Endothelial cell of umbilical vein (primary cell): ENCODE data around the gene NKTR. TPM values are rescaled to one million over a fixed set of nuclear protein-coding genes. Genes with fewer than 3 reads are reported as not detected.

Experiments used
- BruUV-seq: library from RNA; stranded (reverse); fragments of 400-500 nt; replicated peaks from 2 replicates; lab custom pipeline; 2021; lab: Mats Ljungman, UMichigan
- CTCF ChIA-PET: fragments of 300-600, 350-600 bp; sonication (Branson Sonifier 250); formaldehyde crosslinking; loops from one replicate; lab custom pipeline; 2021; ENCODE audit warnings: antibody characterized with exemption, inconsistent platforms; lab: Charles Lee
- POLR2A ChIA-PET: fragments of 300-600, 350-600 bp; sonication (Branson Sonifier 250); formaldehyde crosslinking; loops from one replicate; lab custom pipeline; 2021; ENCODE audit warnings: antibody characterized with exemption, inconsistent platforms; lab: Charles Lee
- DNase-seq: peaks from one replicate; pipeline ENCODE4 v3.0.0-alpha.2; 2011; ENCODE audit warnings: low read depth, low spot score
- FAIRE-seq: peaks from 2 replicates; lab custom pipeline; 2011; peaks lifted over from hg19 to GRCh38; lab: Jason Lieb, UNC
- H2AFZ ChIP-seq: 2 replicates; pipeline ENCODE4 v1.6.0; 2012; ENCODE audit warnings: low read depth, low read length, control low read depth, inconsistent platforms
- H3K27ac ChIP-seq: 2 replicates; pipeline ENCODE4 v1.5.1; 2011; ENCODE audit warnings: low read depth, mild to moderate bottlenecking, control low read depth, low read length, moderate library complexity; ENCODE audit not compliant: insufficient read depth
- H3K27me3 ChIP-seq, 2 experiments: 2 replicates each; pipeline versions ENCODE4 v1.6.0 to v1.6.1; 2011; ENCODE audit warnings: low read length in 2 of 2, mixed read lengths in 1 of 2; ENCODE audit not compliant: control insufficient read depth in 2 of 2, insufficient read depth in 2 of 2
- H3K36me3 ChIP-seq, 2 experiments: 2 replicates in 1 of 2; 3 replicates in 1 of 2; pipeline ENCODE4 v1.5.1; 2011; ENCODE audit warnings: low read length in 2 of 2, mild to moderate bottlenecking in 1 of 2, moderate library complexity in 1 of 2; ENCODE audit not compliant: control insufficient read depth in 2 of 2, insufficient read depth in 2 of 2; ENCODE audit errors: extremely low read depth in 1 of 2
- H3K4me1 ChIP-seq: 3 replicates; pipeline ENCODE4 v1.5.1; 2011; ENCODE audit warnings: mild to moderate bottlenecking, low read length; ENCODE audit not compliant: control insufficient read depth, insufficient read depth; ENCODE audit errors: extremely low read depth
- H3K4me2 ChIP-seq: 2 replicates; pipeline ENCODE4 v1.6.1; 2011; ENCODE audit warnings: low read length, control low read depth, mixed read lengths; ENCODE audit not compliant: insufficient read depth
- H3K4me3 ChIP-seq, 3 experiments: fragments of 200-600 bp in 1 of 3; sonication (generic), shearing (Covaris generic) in 1 of 3; replicated peaks in 1 of 3; 2 replicates each; pipeline ENCODE4 v1.5.1; 2011 to 2016; ENCODE audit warnings: control low read depth in 3 of 3, low read length in 3 of 3, mild to moderate bottlenecking in 2 of 3, inconsistent platforms in 1 of 3, low read depth in 1 of 3, moderate library complexity in 1 of 3; ENCODE audit not compliant: insufficient read depth in 1 of 3
- H3K79me2 ChIP-seq: 2 replicates; pipeline ENCODE4 v1.6.0; 2012; ENCODE audit warnings: low read length, inconsistent platforms; ENCODE audit not compliant: control insufficient read depth, insufficient read depth
- H3K9ac ChIP-seq: replicated peaks from 2 replicates; pipeline ENCODE3; 2011; ENCODE audit warnings: low read length, control low read depth; ENCODE audit not compliant: insufficient read depth; ENCODE audit errors: extremely low read depth
- H3K9me1 ChIP-seq: replicated peaks from 3 replicates; pipeline ENCODE4 v1.6.0; 2011; ENCODE audit warnings: mild to moderate bottlenecking, low read length; ENCODE audit not compliant: control insufficient read depth, insufficient read depth; ENCODE audit errors: extremely low read depth
- H3K9me3 ChIP-seq: replicated peaks from 2 replicates; pipeline ENCODE4 v1.5.1; 2012; ENCODE audit warnings: low read length, inconsistent platforms; ENCODE audit not compliant: control insufficient read depth, insufficient read depth
- H4K20me1 ChIP-seq: replicated peaks from 2 replicates; pipeline ENCODE3; 2011; ENCODE audit warnings: mild to moderate bottlenecking, low read length; ENCODE audit not compliant: control insufficient read depth, insufficient read depth; ENCODE audit errors: extremely low read depth
- EZH2 ChIP-seq: IDR thresholded peaks from 2 replicates; pipeline ENCODE4 v1.6.1; 2012; ENCODE audit warnings: borderline replicate concordance, low read depth, mild to moderate bottlenecking, moderate library complexity, low read length, inconsistent platforms; ENCODE audit not compliant: severe bottlenecking
- FOS ChIP-seq: IDR thresholded peaks from 2 replicates; pipeline ENCODE4 v1.6.1; 2011; ENCODE audit warnings: mild to moderate bottlenecking, low read length, moderate library complexity, borderline replicate concordance; ENCODE audit not compliant: insufficient read depth
- GATA2 ChIP-seq: IDR thresholded peaks from 2 replicates; pipeline ENCODE4 v1.7.0; 2011; ENCODE audit warnings: low read depth, mild to moderate bottlenecking, moderate library complexity, mixed read lengths, low read length; ENCODE audit not compliant: insufficient read length, insufficient read depth
- JUN ChIP-seq: IDR thresholded peaks from 2 replicates; pipeline ENCODE4 v1.6.1; 2011; ENCODE audit warnings: borderline replicate concordance, low read depth; ENCODE audit not compliant: insufficient read length, insufficient read depth
- MYC ChIP-seq: IDR thresholded peaks from one replicate; pipeline ENCODE4 v1.6.1; 2011; ENCODE audit warnings: mild to moderate bottlenecking, low read depth, low read length
- POLR2A ChIP-seq: IDR thresholded peaks from 2 replicates; pipeline ENCODE4 v1.6.1; 2012; ENCODE audit warnings: low read depth, mild to moderate bottlenecking, control low read depth, low read length
- POLR2AphosphoS5 ChIP-seq: IDR thresholded peaks from 2 replicates; pipeline ENCODE4 v1.6.1; 2012; ENCODE audit warnings: low read depth, mild to moderate bottlenecking, control low read depth, low read length, moderate library complexity; ENCODE audit not compliant: insufficient read depth
- dilution Hi-C: fragments of 300-500 bp; cut with MboI; formaldehyde crosslinking; loops from one replicate; pipeline ENCODE4 v1.15.0; 2019; ENCODE audit warnings: low sequenced_read_pairs; ENCODE audit not compliant: extremely low pct_ligation_motif_present
- intact Hi-C: fragments of 100-400 bp; cut with micrococcal nuclease; formaldehyde crosslinking; loops from one replicate; pipeline ENCODE4 v1.10.0; 2022
- polyA plus RNA-seq, 4 experiments: library from polyadenylated mRNA; depleted of rRNA in 3 of 4; stranded (reverse) in 3 of 4; unstranded in 1 of 4; fragments of >200 nt; gene quantifications; 2 replicates each; pipeline versions ENCODE4 v1.2.1 to v1.2.3, GENCODE V29; 2011 to 2012; ENCODE audit warnings: missing spikeins in 1 of 4
- total RNA-seq: library from RNA; stranded (reverse); gene quantifications from 2 replicates; pipeline ENCODE4 v1.2.3, GENCODE V29; 2021
- TF ChIP-seq, protein P1 (sequence below), 2 donors: IDR thresholded peaks; 1 replicate in 1 of 2; 2 replicates in 1 of 2; pipeline ENCODE4 v1.5.1; 2011; ENCODE audit warnings: low read length in 2 of 2, mild to moderate bottlenecking in 2 of 2, moderate library complexity in 2 of 2, control low read depth in 1 of 2, inconsistent platforms in 1 of 2, low read depth in 1 of 2; ENCODE audit not compliant: insufficient read depth in 1 of 2; ENCODE audit errors: extremely low read depth in 1 of 2
- TF ChIP-seq, protein P2 (sequence below): IDR thresholded peaks from 2 replicates; pipeline ENCODE4 v1.6.1; 2011; ENCODE audit not compliant: insufficient read depth, insufficient read length

Gene NKTR
- total and polyA plus RNA-seq, 2 donors (not counting 3 experiments of a cell fraction or from before 2014, with no cell fraction given): 27.4 to 99.0 TPM

DNA sequence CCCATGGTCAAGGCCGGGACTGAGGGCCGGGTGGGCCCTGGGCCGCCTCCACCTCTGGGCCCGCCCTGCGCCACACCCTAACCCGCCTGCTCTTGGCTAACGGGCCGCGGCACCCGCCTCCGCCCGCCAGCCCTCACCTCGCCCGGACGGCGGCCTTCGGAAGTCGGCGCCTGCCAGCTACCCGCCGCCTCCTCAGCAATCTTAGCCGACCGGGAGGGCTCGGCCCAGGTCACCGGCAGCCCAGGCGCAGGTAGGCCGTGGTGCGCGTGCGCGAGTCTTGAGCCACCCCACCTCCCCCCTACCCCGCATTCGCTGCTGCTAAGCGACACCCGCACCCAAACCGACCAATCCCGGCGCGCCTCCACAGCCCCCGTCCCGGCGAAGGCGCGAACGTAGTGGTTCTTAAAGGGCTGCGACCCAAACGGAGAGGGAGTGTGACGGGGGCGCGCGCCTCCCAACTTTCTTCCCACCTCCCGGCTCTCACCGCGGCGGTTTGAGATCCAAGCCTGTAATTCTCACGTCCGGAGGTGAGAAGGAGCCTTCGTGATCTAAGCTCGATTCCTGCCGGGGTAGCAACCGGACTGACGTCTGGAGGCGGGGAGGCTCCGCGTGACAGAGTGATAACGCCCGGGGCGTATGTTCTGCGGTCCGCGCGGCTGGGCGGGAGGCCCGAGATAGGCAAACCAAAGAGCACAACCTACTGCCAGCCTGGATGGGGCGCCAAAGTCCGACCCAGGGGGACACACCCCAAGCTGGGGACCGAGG is 18.6 kb upstream of the NKTR start, which contains the start of gene SEC22C:
Gene SEC22C, minus strand, starts transcription at position 259 of the 765 bp plus-strand sequence. CDS start 12,921 bp downstream, outside the sequence.
- H3K36me3 ChIP-seq: no peaks in the 10 kb centered on the region
- peak within 1 kb of the TSS; percentile 96 for H2AFZ ChIP-seq
- H4K20me1 ChIP-seq: no peaks in the 10 kb centered on the region
- H3K9me1 ChIP-seq: no peaks in the 10 kb centered on the region
- H3K79me2 ChIP-seq: peaks cover 40% of the 10 kb centered on the region
- dilution Hi-C loops: no loop called here
- CTCF ChIA-PET: interaction anchor here (0.9 to 1.8 kb wide), 8 partner anchors 9 to 71 kb away, joined by 3 to 8 read pairs (median 4); partner anchors contain the start of genes NKTR and SS18L2
- peak within 1 kb of the TSS; percentile 80 to 82 (median 81) for H3K4me3 ChIP-seq
- DNase-seq: peak; percentile 94
- no TSS peak for BruUV-seq
- intact Hi-C loops: loop anchor here (1.0 to 2.0 kb wide), 4 partner anchors 8 to 73 kb away; partner anchors contain the start of genes NKTR and SS18L2
- H3K9ac ChIP-seq: peak within 1 kb of the TSS; percentile 86
- FAIRE-seq: peak; percentile 92
- peak within 1 kb of the TSS; percentile 70 for H3K27ac ChIP-seq
- no peaks in the 10 kb centered on the region for H3K9me3 ChIP-seq
- H3K4me2 ChIP-seq: peak within 1 kb of the TSS; percentile 70
- POLR2A ChIA-PET: interaction anchor here (1.6 kb wide), 1 partner anchor 18 kb away, joined by 4 read pairs; the partner anchor contains the start of gene NKTR
- no peaks in the 10 kb centered on the region for H3K27me3 ChIP-seq
- peaks cover 18% of the 10 kb centered on the region for H3K4me1 ChIP-seq
- TF ChIP-seq EZH2 (no peak), GATA2 (no peak), FOS (no peak), MYC (no peak), POLR2AphosphoS5 (peak; percentile 69), POLR2A (peak; percentile 76), JUN (no peak)
- TF ChIP-seq, protein P1, sequence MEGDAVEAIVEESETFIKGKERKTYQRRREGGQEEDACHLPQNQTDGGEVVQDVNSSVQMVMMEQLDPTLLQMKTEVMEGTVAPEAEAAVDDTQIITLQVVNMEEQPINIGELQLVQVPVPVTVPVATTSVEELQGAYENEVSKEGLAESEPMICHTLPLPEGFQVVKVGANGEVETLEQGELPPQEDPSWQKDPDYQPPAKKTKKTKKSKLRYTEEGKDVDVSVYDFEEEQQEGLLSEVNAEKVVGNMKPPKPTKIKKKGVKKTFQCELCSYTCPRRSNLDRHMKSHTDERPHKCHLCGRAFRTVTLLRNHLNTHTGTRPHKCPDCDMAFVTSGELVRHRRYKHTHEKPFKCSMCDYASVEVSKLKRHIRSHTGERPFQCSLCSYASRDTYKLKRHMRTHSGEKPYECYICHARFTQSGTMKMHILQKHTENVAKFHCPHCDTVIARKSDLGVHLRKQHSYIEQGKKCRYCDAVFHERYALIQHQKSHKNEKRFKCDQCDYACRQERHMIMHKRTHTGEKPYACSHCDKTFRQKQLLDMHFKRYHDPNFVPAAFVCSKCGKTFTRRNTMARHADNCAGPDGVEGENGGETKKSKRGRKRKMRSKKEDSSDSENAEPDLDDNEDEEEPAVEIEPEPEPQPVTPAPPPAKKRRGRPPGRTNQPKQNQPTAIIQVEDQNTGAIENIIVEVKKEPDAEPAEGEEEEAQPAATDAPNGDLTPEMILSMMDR (IDR thresholded peaks at IDR 0.05; ENCODE audit: extremely low read depth in 1 of 2, insufficient read depth in 1 of 2, low read depth in 1 of 2, low read length in 2 of 2): peak in 1 of 2 donors; percentile 24
- TF ChIP-seq, protein P2, sequence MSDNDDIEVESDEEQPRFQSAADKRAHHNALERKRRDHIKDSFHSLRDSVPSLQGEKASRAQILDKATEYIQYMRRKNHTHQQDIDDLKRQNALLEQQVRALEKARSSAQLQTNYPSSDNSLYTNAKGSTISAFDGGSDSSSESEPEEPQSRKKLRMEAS: no peak
